Gastrocnemius medialis (tissue), 4 donors: ENCODE data around the gene USH2A. TPM values are rescaled to one million over a fixed set of nuclear protein-coding genes. Genes with fewer than 3 reads are reported as not detected.

Experiments
- ATAC-seq, 2 donors: fragments of 150-250 bp; one replicate each; pipeline ENCODE4 v1.9.1; 2016
- DNase-seq, 2 donors: peaks; one replicate each; pipeline ENCODE4 v3.0.0-alpha.2; 2019
- H3K27ac ChIP-seq, 4 donors: fragments of 200-600 bp; sonication (generic); 1 replicate in 1 of 4; 2 replicates in 3 of 4; pipeline ENCODE4 v1.5.1; 2016 to 2018; ENCODE audit warnings: mild to moderate bottlenecking in 2 of 4, moderate library complexity in 1 of 4
- H3K27me3 ChIP-seq, 3 donors: fragments of 200-600 bp; sonication (generic) in 2 of 3; 1 replicate in 1 of 3; 2 replicates in 2 of 3; pipeline versions ENCODE4 v1.5.1 to v1.6.0; 2016 to 2019; ENCODE audit warnings: mild to moderate bottlenecking in 1 of 3, moderate library complexity in 1 of 3
- H3K36me3 ChIP-seq, 2 donors: fragments of 200-600 bp; sonication (generic) in 1 of 2; one replicate each; pipeline ENCODE4 v1.5.1; 2017 to 2018
- H3K4me1 ChIP-seq, 2 donors: fragments of 200-600 bp; sonication (generic) in 1 of 2; one replicate each; pipeline ENCODE4 v1.5.1; 2016 to 2017; ENCODE audit warnings: mild to moderate bottlenecking in 2 of 2
- H3K4me3 ChIP-seq, 4 donors: fragments of 200-600 bp; sonication (generic) in 3 of 4; 1 replicate in 1 of 4; 2 replicates in 3 of 4; pipeline ENCODE4 v1.5.1; 2016 to 2019; ENCODE audit warnings: mild to moderate bottlenecking in 2 of 4
- H3K9me3 ChIP-seq, 3 donors: fragments of 200-600 bp; sonication (generic) in 2 of 3; 1 replicate in 1 of 3; 2 replicates in 2 of 3; pipeline ENCODE4 v1.5.1; 2016 to 2019
- CTCF ChIP-seq, 5 experiments: fragments of 450-650 bp in 3 of 5; fragments of 200-600 bp in 2 of 5; sonication (generic) in 2 of 5; IDR thresholded peaks in 4 of 5; conservative IDR thresholded peaks in 1 of 5; 1 replicate in 4 of 5; 2 replicates in 1 of 5; pipeline ENCODE4 v1.5.1; 2016 to 2019; ENCODE audit warnings: antibody characterized with exemption in 5 of 5, mild to moderate bottlenecking in 3 of 5, moderate library complexity in 3 of 5
- POLR2A ChIP-seq, 2 donors: fragments of 450-650 bp; IDR thresholded peaks; one replicate each; pipeline ENCODE4 v1.6.1; 2017; ENCODE audit warnings: antibody characterized with exemption in 2 of 2, mild to moderate bottlenecking in 2 of 2, moderate library complexity in 2 of 2
- in situ Hi-C, 4 donors: fragments of 200-750 bp; cut with MboI; loops; one replicate each; pipeline versions ENCODE4 v1.15.0 to v1.8.0; 2017; ENCODE audit warnings: low sequenced_read_pairs in 4 of 4
- intact Hi-C: fragments of 100-400 bp; cut with DNase I; formaldehyde crosslinking; loops from one replicate; pipeline ENCODE4 v1.15.1; 2023; ENCODE audit warnings: low total_unique reads
- total RNA-seq, 4 donors: library from RNA; depleted of rRNA; stranded (reverse); fragments of >200 nt; gene quantifications; one replicate each; pipeline versions ENCODE4 v1.1.0 to v1.2.3, GENCODE V29; 2016

Gene USH2A
- total RNA-seq, 4 donors from 2014 or later = 0.02 TPM; not detected in 3

- DNase-seq (no peak), ATAC-seq (no peak)
- no peak overlapping the region for H3K4me3 ChIP-seq
- H3K27ac ChIP-seq = no peak overlapping the region
- no peaks in the 10 kb centered on the region for H3K27me3 ChIP-seq
- TF ChIP-seq POLR2A (IDR thresholded peaks at IDR 0.05) (no peak), CTCF (IDR thresholded peaks at IDR 0.05 in 4 of 5, conservative IDR thresholded peaks at IDR 0.05 in 1 of 5) (no peak)
- in situ Hi-C loops = no loop called here
- H3K36me3 ChIP-seq = no peaks in the 10 kb centered on the region
- no peaks in the 10 kb centered on the region for H3K4me1 ChIP-seq
- intact Hi-C loops = no loop called here
- H3K9me3 ChIP-seq = no peaks in the 10 kb centered on the region
These were observed 528.0 kb downstream of the USH2A start for GRCh38 chr1:215895276-215895675.

- no peaks in the 10 kb centered on the region for H3K27me3 ChIP-seq
- DNase-seq = no peak
- ATAC-seq = no peak
- H3K9me3 ChIP-seq = no peaks in the 10 kb centered on the region
- no peak for TF ChIP-seq POLR2A (IDR thresholded peaks at IDR 0.05)
- TF ChIP-seq CTCF (IDR thresholded peaks at IDR 0.05 in 4 of 5, conservative IDR thresholded peaks at IDR 0.05 in 1 of 5) = no peak
- intact Hi-C loops (no loop called here), in situ Hi-C loops (no loop called here)
- no peaks in the 10 kb centered on the region for H3K4me1 ChIP-seq
- no peak overlapping the region for H3K4me3 ChIP-seq
- H3K27ac ChIP-seq = no peak overlapping the region
- no peaks in the 10 kb centered on the region for H3K36me3 ChIP-seq
These were observed 528.6 kb downstream of the USH2A start for GRCh38 chr1:215894617-215895016.

- DNase-seq = no peak
- TF ChIP-seq CTCF (IDR thresholded peaks at IDR 0.05 in 4 of 5, conservative IDR thresholded peaks at IDR 0.05 in 1 of 5) (no peak), POLR2A (IDR thresholded peaks at IDR 0.05) (no peak)
- no peak for ATAC-seq
- Histone ChIP-seq H3K4me3 (no peak overlapping the region), H3K9me3 (no peaks in the 10 kb centered on the region), H3K4me1 (no peaks in the 10 kb centered on the region), H3K36me3 (no peaks in the 10 kb centered on the region), H3K27ac (no peak overlapping the region), H3K27me3 (no peaks in the 10 kb centered on the region)
- in situ Hi-C loops = no loop called here
- intact Hi-C loops = no loop called here
These were observed 531.8 kb downstream of the USH2A start for GRCh38 chr1:215891266-215892057.

- intact Hi-C loops = no loop called here
- Histone ChIP-seq H3K27me3 (no peaks in the 10 kb centered on the region), H3K36me3 (no peaks in the 10 kb centered on the region), H3K27ac (no peak overlapping the region), H3K4me1 (no peaks in the 10 kb centered on the region), H3K9me3 (no peaks in the 10 kb centered on the region), H3K4me3 (no peak overlapping the region)
- ATAC-seq (no peak), DNase-seq (no peak)
- in situ Hi-C loops = no loop called here
- TF ChIP-seq POLR2A (IDR thresholded peaks at IDR 0.05) (no peak), CTCF (IDR thresholded peaks at IDR 0.05 in 4 of 5, conservative IDR thresholded peaks at IDR 0.05 in 1 of 5) (no peak)
These were observed 532.8 kb downstream of the USH2A start for GRCh38 chr1:215890438-215890837.
